CD4-positive, alpha-beta T cell treated with Interleukin-10 for 1 hour (primary cell): ENCODE measurements around the gene DNER.
A peak's percentile ranks its signal among the peaks of the same experiment; 100 is the strongest.

Experiments used
- DNase-seq: peaks from one replicate; pipeline ENCODE4 v3.0.0-alpha.2; 2020

Gene DNER

DNA sequence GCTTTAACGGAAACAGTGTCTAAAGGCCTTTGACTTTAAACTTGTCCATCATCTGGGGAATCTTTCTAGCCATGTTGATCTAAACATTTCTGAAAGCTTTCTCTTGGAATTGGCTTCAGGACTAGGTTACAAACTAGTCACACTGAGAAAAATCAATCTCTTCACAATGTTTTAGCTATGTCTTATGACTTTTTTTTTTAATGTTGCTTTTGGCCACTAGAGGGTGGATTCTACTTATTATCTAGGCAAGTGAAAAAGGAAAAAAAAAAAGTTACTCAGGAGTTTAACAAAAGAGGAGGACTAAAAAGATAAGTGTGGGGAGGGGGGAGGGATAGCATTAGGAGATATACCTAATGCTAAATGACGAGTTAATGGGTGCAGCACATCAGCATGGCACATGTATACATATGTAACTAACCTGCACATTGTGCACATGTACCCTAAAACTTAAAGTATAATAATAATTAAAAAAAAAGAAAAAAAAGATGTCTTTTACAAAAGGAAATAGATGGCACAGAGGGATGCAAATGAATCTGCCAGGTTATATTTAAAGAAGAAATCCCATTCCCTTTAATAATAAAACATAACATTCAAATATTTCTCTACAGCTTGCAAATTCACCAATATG lies 282.9 kb downstream of the DNER start:
- no peak for DNase-seq

DNA sequence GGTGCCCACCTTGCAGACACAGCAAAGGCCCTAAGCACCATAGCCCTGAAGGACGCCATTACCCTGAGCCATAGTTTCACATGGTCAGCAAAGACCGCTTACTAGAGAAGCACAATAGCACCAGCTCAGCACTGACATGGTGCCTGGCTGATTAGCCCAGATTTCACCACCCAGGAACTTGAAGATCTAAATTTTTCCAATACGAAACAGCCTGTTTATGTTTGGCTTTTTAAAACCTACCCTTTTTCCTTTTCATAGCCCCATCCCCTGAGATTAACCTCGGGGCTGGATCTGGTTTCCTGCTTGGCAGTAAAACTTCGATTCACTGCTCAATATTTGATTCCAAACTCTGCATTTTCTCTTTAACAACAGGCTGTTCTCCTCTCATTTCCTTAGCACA lies 284.8 kb downstream of the DNER start:
- no peak for DNase-seq

DNA sequence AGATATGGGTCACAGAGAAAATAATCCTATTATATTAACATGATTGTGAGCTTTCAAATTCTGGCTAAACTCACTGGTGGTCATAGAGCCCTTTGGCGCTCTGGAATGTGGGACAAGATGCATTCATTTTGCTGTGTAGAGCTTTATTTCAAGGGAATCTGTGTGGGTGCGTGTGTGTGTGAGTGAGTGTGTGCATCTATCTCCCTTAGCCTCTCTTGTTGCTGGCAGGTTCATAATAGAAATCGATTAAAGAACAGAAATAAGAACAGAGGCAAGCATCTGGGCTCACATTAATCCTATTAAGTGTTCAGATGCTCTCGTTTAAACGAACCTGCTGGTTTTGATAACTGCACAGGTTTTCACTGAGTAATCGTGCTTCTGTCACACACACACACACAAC lies 287.9 kb downstream of the DNER start:
- no peak for DNase-seq

DNA sequence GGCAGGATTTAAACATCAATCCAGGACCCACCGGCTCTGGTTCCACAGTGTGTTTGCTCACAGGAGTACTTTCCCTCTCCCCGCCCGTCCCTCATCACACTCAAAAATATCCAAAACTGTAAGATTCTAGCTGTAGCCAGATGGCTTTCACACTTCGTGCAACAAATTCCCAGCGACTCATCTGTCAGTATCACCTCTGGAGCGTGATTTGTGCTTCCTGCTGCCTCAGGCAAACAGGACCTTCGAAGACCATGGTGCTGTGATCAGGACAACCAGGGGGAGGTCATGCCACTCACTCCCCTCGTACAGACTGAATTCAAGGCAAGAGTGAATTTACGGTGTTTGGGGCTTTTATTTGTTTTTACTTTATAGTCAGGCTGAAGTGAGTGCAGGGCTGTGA lies 288.8 kb downstream of the DNER start:
- DNase-seq, result no peak

DNA sequence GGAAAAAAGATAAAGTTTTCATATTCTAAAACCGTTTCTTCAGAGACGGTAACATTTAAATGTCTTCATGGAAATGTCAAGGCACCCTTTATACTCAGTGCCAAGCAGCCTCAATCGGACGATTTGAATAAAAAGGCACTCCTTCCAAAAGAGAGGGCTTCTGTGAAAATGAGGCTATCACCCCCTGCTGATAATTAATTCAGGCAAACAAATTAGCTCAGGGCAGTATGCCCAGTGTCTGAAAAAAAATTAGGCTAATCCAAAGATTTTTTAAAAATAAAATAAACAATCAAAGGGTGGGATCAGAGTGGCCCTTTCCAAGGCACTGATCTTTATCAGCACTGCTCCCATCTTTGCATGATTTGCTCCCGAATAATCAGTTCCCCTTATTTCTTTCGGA lies 292.3 kb downstream of the DNER start:
- no peak for DNase-seq

DNA sequence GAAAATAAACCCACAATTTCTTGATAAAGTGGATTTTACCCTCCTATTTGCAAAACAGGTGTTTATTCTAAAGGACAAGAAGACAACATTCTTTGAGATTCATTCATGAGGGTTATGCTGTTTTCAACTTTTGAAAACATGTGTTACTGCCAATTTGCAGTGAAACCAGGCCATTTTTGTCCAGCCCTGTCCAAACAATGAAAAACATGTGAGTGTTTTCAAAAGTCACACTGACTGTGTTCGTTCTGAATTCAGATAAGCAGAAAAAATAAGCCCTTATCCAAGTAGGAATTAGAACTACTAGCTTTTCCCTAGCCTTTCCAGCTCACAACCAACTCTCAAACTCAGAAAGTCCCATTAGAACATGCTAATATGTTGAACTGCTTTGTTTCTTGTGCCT lies 295.2 kb downstream of the DNER start:
- DNase-seq, result no peak

DNA sequence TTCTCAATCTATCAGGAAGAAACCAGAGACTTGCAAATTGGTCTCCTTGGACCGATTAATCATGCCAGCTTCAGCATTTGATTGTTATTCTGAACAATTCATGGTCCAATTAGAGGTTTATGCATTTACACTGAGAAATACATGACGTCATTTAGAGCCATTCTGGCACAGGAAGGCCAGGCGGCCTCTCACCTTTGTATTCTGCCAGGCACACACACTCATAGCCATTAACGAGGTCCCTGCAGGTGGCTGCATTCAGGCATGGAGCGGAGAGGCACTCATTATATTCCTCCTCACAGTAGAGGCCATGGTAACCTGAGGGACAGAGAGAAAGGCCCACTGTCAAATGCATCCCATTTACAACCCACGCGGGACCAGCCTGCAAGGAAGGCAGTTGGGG lies 296.4 kb downstream of the DNER start:
- no peak for DNase-seq

DNA sequence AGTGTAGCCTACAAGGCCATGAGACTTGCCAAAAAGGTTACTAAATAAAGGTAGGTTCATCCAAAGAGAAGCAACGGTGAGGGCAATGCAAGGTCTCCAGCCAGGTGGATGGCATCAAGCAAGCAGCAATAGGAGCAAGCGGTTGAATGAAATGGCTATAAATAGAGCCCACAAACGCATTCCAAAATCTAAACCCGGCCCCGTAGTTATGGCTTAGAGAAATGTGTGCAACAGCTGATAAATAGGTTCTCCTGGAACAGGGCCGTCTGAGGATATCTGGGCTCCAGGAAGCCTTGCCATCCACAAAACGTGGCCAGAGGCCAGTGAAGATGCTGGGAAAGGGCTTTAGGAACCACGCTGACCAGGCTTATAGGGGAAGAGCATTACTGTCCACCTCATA lies 297.2 kb downstream of the DNER start:
- DNase-seq, result no peak

DNA sequence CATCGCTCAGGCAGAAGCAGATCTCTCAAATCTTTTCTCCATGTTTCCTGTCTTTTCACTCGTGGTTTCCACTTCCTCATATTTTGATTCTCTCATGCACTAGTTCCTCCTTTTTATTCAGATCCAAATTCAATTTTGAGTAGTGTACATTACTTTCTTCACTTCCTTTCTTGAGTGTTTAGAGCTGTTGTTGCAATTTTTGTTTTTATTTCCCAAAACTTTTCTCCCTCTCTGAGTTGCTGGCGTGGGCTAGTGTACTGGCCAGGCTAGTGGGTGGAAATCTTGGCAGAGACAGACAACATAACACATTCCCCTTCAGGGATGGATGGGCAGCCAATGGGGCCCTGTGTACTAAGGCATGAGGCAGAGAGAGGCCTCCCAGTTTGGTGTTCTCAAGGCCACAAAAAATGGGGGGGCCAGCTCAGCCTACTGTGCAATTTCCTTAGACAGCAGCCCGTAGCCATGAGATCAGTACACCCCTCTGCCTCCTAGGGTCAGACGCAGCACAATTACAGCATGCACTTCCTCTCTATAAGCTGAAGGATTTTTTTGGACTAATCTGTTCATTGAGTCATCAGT lies 298.1 kb downstream of the DNER start:
- DNase-seq, result no peak

DNA sequence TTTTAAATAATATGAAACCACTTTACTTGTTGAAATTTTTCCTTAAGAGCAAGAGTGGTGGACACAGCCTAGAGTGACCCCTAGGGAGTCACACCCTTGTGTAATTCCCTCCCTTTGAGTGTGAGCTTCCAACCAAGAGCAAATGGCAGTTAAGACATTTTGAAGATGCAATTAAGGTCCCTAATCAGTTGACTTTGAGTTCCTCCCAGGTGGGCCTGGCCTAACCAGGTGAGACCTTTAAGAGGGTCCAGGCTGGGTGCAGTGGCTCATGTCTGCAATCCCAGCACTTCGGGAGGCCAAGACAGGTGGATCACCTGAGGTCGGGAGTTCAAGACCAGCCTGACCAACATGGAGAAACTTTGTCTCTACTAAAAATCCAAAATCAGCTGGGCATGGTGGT lies 299.7 kb downstream of the DNER start:
- no peak for DNase-seq

DNA sequence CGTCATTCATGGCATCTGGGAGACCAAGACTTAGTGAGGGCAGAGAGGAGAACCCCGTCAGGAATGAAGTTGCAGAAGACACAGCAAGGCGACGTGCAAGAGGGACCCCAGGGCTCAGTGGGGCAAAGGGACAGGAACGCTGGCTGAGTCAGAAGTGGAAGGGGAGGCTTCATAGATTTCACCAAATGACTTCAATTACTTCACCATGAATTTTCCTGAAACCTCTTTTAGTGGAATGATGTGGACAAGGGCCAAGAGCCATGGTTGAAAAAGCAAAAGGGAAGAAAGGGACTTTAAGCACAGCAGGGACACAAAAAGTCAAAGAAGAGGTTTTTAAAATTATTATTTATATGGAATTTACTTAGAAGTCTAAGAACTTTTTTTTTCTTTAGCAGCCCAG lies 301.7 kb downstream of the DNER start:
- DNase-seq, result no peak

DNA sequence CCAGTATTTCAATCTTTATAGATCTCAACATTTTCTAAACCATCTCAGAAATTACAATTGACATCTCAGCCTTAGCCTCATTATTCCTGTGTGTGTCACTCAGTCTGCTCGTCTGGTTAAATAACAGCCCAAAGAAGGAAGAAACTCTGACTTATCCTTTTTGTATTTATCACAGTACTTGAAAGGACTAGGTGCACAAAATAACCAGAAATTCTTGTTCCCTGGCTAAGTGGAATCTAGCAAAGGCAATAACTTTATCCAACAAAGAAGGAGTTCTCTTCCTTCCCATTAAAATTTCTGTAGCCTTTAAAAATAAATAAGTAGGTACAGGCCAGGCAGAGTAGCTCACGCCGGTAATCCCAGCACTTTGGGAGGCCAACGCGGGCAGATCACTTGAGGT lies 303.4 kb downstream of the DNER start:
- DNase-seq, result no peak

DNA sequence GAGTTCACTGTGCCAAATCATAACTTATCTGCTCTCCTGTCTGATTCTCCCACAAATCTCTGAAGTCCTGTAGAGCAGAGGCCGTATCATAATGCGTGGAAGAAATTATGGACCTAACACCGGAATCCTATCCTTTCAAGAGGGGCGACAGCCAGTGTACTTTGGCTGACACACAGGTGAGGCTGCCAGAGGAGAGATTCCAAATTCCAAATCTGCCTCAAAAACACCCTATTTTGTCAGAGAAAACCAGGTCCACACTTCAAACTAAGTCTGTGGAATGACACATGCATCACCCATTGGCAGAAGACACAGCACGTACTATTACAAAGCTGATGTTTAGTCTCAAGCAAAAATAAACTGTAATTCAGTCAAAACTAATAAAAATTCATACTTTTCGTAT lies 304.1 kb downstream of the DNER start:
- no peak for DNase-seq

DNA sequence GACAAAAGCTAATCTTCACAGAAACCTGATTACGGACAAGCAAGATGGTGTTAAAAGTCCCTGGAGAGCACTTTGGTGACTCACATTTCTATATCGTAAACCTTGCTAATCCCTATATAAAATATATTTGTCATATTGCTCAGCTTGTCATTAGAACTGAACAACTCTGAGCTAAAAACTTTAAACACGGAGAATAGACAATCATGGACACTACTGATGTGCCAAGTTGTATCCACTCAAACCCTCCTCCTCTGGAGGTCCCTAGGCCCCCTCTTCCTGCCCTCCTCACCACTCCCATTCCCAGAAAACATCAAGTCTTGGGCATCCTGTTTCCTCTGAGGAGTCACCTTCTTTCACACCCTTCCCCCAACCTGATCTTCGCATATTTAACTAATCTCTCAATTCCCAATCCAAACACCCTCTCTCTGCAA lies 304.6 kb downstream of the DNER start:
- no peak for DNase-seq

DNA sequence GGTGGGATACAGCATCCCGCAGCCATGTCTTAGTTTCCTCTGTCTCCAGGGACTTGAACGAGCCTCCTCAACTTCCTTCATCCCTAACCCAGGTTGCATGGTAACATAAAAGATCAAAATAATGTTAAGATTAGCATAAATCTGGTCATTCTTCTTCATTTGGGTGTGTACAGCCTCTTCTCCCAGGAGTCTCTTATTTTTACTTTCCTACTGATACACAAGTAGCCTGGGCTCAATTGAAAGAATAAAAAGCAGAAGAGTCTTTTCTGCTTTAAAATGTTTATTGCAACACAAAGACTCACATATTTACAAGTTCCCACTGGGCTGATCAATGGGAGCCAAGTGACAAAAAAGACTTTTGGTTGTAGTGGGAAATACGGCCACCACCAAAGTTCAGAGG lies 305.4 kb downstream of the DNER start:
- DNase-seq, result no peak

DNA sequence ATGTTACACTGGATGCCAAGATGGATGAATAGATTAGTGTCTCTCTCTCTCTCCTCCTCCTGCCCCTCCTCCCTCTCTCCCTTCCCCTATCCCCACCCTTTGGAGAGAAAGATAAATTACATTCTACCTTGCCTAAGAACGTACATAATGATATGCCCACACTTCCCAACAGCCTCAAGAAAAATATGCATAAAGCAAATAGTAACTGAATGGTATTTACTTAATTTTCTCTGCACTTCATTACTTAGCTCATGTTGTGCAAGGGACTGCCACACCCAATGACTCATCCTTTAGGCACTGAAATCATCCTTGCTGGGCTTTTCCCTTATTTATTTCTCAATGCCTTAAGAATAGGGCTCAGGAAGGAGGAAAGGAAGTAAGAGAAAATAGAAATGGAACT lies 306.0 kb downstream of the DNER start:
- DNase-seq, result peak; percentile 11

DNA sequence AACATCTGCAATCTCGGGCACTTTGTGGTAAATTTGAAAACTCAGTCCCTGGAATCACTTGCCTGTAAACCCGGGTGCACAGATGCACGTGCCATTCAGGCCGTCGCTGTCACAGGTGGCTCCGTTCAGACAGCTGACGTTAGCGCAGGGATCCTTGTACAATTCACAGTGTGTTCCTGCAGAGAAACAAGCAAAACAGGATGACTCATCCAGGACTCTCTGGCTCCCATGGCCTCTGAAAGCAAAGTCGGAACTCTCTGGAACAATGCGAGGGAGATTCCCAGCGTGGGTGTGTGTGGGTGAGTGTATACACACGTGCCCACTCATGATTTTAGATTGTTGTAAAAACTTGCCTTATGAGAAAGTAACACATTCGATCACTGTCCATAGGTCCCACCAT lies 307.2 kb downstream of the DNER start:
- DNase-seq, result no peak

DNA sequence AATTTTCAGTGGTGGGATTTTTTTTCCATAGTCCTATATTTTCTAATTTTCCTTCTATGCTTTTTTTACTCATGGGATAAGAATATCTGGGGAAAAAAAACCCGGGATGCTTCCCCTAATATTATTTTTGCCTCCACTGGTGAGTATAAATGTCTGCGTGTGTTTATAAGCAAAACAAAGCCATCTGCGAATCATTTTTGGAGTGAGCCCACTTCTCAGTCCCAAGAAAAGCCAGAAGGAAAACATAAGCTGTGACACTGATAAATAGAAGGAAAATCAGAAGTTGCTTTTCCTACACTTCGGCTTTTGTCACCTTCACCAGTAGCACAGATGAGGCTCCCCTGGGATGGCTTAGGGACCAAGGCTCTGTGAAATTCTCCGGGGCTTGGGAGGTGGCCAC lies 308.6 kb downstream of the DNER start:
- DNase-seq, result no peak

DNA sequence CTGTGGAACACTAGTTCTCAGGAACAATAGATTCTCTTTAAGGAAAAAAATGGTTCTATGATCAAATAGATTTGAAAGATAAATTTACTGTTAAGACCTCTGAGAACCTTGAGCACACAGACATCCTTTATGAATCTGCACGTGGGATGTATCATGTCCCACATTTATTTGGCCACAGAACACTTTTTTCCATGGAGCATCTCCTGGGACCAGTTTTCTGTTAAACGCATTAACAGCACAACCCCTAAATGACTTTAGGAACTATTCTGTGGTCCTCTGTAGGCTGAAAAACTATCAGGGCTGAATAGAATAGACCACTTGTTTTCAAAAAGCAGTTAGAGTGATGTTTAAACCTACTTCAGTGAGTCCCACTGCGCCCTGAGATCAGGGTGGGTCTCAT lies 311.1 kb downstream of the DNER start:
- DNase-seq, result no peak

DNA sequence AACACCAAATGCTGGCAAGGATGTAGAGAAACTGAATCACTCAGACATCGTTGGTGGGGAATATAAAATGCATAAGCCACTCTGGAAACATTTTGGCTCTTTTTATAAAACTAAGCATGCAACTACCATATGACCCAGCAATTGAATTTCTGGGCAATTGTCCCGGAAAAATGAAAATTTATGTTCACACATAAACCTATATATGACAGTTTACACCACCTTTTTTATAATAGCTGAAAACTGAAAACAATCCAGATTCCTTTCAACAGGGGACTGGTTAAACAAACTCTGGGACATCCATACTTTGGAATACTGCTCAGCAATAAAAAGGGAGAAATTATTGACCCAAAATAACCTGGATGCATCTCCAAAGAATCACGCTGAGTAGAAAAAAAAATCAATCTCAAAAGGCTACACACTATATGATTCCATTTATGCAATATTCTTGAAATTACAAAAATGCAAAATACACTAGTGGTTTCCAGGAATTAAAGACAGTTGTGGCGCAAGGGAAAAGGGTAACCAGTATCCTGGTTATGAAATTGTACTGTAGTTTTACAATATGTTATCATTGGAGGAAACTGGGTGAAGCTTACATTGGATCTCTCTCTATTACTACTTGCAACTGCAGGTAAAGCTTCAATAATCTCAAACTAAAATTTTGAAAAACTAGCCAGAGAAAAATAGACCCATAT lies 313.0 kb downstream of the DNER start:
- DNase-seq, result no peak

DNA sequence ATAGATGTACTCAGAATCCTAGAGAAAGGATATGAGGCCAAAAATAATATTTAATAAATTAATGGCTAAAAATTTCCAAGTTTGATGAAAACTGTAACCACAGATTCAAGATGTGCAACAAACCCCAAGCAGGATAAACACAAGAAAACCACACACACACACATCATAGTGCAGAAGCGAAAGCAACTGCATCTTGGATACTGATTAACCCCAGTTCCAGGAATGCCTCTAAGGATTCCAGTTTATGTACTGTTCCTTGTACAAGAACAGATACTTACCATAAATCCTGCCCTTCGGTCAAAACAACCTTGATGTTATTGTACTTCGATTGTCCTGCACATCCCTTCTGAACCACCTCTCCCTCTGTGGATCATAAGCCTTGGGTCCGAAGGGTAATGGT lies 320.4 kb downstream of the DNER start:
- no peak for DNase-seq

DNA sequence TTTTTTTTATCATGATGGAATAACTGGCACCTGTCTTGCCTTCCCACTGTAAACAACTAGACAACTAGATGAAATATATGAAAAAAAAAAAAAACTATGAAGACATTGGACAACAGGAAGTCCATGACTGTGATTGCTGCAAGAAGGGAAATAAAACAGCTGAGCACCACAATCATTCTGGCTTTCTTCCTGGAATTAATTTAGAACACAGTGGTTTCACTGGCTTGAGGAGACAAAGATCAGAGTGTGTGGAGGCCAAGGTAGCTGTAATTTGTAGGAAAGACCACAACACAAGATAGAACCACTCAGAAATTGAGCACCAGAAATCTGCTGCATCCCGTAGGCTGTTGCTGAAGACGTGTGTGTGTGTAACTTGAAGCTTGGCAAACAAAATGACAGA lies 322.2 kb downstream of the DNER start:
- no peak for DNase-seq

DNA sequence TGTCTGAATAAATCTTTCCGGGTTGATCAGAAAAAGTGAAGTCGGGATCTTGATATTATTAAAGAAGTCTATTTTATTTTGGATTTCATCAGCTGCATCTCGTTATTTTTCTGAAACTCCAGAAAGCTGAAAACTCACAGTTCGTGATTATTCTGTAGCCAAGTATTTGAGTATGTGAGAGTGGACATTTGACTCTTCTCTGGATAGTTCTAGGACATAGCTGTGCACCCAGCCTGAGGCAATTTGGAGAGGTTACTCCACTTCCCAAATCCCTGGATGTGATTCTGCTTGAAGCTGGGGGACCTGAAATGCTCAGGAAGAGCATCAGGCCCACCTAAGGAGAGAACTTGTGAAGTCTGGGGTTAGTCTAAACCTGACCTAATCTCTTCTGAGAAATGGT lies 325.6 kb downstream of the DNER start:
- no peak for DNase-seq

DNA sequence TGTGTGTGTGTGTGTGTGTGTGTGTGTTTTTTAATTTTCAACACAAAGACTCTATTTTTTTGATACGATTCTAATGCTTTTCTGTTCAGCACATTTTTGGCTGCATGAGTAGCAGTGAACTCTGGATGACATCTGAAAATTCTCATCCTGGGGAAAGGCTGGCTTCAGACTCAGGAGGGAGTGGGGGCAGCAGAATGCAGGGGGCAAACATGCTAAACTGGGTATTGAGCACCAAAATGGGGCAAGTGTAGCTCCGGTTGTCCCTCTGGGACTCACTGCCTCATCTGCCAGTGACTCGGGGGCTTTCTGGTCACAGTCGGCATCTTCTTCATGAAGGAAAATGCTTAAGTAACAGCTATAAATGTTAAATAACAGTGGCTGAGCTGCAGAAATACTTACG lies 326.5 kb downstream of the DNER start:
- DNase-seq, result no peak

DNA sequence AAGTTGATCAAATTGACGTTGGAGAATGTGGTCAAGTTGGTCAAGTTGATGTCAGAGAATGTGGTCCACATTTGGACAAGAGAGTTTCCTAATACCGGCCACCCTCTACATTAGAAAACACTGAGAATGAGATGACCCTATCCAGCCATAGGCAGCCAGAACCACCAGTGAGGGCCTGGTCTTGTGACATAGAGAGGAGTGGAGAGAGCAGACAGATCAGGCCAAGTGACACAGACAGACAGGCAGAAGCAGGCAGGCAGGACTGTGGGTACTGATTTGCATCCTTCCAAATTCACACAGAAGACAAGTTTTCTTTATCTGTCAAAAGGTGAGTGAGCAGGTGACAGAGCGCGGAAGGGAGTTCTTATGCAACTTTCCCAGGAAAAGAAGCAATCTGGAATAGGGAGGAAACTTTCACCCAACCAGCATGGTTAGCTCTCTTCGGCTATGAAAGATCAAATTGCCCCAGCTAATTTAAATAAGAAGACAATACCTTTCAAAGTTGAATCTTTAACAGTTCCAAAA lies 334.2 kb downstream of the DNER start:
- no peak for DNase-seq
